HFFc6 (cell line): ENCODE results near the gene NCK1. TPM values are rescaled to one million over a fixed set of nuclear protein-coding genes. Genes with fewer than 3 reads are reported as not detected.

Experiments
- DNase-seq: peaks from one replicate; pipeline ENCODE4 v3.0.0-alpha.2; 2018
- H3K27ac Mint-ChIP-seq: 2 replicates; pipeline ENCODE4 v1.8.0; 2020; ENCODE audit warnings: mild to moderate bottlenecking, mixed read lengths
- H3K27me3 Mint-ChIP-seq: 2 replicates; pipeline ENCODE4 v1.8.0; 2021; ENCODE audit warnings: mild to moderate bottlenecking, moderate library complexity, mixed read lengths; ENCODE audit not compliant: insufficient read depth
- H3K36me3 Mint-ChIP-seq: 2 replicates; pipeline ENCODE4 v1.8.0; 2021; ENCODE audit warnings: low read depth, mixed read lengths
- H3K4me1 Mint-ChIP-seq: 2 replicates; pipeline ENCODE4 v1.8.0; 2020; ENCODE audit warnings: low read depth, mixed read lengths
- H3K4me3 Mint-ChIP-seq: 2 replicates; pipeline ENCODE4 v1.8.0; 2020; ENCODE audit warnings: mild to moderate bottlenecking, moderate library complexity, mixed read lengths
- H3K9me3 Mint-ChIP-seq: 2 replicates; pipeline ENCODE4 v1.8.0; 2020; ENCODE audit warnings: mild to moderate bottlenecking, mixed read lengths
- CTCF ChIP-seq: fragments of 200-600 bp; sonication (generic); IDR thresholded peaks from 2 replicates; pipeline ENCODE4 v1.5.0; 2021; ENCODE audit warnings: antibody characterized with exemption, mild to moderate bottlenecking
- total RNA-seq, 6 experiments: library from RNA; stranded (reverse); fragmentation: NEBNext Ultra II Directional; extraction: Animal tissue kit (Norgen Biotek cat#: 25700); gene quantifications; 2 replicates in 1 of 6; 3 replicates in 5 of 6; pipeline ENCODE4 v1.2.3, GENCODE V29; 2021

Gene NCK1
- total RNA-seq, 6 experiments from 2014 or later, result 37.3 to 48.3 (median 40.8) TPM

GRCh38 chr3:136994772-136995516 lies 132.9 kb downstream of the NCK1 start:
- peak overlapping the region; percentile 7; the same call in 1 of the 2 replicates for H3K4me3 Mint-ChIP-seq
- H3K27me3 Mint-ChIP-seq, result no peaks in the 10 kb centered on the region; the same call in 1 of the 2 replicates
- TF ChIP-seq CTCF, result no peak
- peak overlapping the region; percentile 57 for H3K27ac Mint-ChIP-seq
- peaks cover 14% of the 10 kb centered on the region for H3K4me1 Mint-ChIP-seq
- H3K36me3 Mint-ChIP-seq, result no peaks in the 10 kb centered on the region
- peak; percentile 61 for DNase-seq
- no peaks in the 10 kb centered on the region for H3K9me3 Mint-ChIP-seq

- Mint-ChIP-seq H3K4me3 (no peak overlapping the region), H3K27me3 (no peaks in the 10 kb centered on the region; the same call in 1 of the 2 replicates), H3K4me1 (peaks cover 14% of the 10 kb centered on the region), H3K9me3 (no peaks in the 10 kb centered on the region), H3K36me3 (peaks cover 4% of the 10 kb centered on the region; the same call in 1 of the 2 replicates), H3K27ac (no peak overlapping the region; the same call in 1 of the 2 replicates)
- TF ChIP-seq CTCF, result no peak
- no peak for DNase-seq
These were observed 133.6 kb downstream of the NCK1 start for GRCh38 chr3:136995652-136996051.

Other genes with a start within 250 kb of the NCK1 start
- 10 to 100 TPM; 33.7 to 45.3 (median 43.8) TPM for gene STAG1, start 109.8 kb upstream of the NCK1 start, total RNA-seq
- gene SLC35G2, start 43.1 kb upstream of the NCK1 start, total RNA-seq, result 10 to 100 TPM; 19.4 to 23.9 (median 22.1) TPM
- gene IL20RB, start 95.8 kb downstream of the NCK1 start, total RNA-seq, result 1 to 10 TPM in 1 of 6 experiments, under 1 TPM in 5; 0.51 to 1.5 (median 0.82) TPM